GM19438 (cell line): ENCODE measurements around the gene ARHGAP21.
"Not testable (repeated sequence)": the region's sequence is repeated elsewhere in the genome, so short reads cannot be mapped to it uniquely, and the experiment has no call there.

ENCODE experiments used
- ATAC-seq: cut with Tn5 transposase; IDR thresholded peaks from one replicate; pipeline ENCODE4 v1.9.1; 2021; ENCODE audit warnings: low read depth; ENCODE audit not compliant: unreplicated experiment

The ARHGAP21 gene

DNA sequence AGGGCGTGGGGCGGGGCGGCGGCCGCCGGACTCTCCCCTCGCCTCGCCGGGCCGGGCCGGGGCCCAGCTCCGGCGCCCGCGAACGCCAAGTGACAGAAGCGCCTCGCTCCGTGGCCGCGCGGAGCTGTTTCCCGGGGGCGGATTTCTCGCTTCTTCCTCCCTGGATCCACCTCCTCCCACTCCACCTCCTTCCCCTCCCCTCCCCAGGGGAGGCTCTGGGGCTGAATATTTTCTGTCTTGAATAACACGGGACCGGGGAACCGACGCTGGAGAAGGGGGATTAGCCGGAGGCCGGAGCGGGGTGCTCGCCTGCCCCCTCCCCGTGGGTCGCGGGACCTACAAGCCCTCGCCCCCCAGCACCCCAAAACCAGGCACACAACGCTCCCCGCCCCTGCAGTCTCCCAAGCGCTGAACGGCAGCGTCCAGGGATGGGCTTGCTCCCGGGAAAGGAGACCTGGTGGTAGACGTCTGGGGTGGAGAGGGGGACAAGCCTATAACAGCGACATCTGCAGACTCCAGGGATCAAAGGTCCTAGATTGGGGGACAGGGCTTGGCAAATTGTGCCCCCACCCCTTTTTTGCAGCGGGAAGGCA is at the start of gene ARHGAP21:
Gene ARHGAP21 (minus strand): TSS at position 100 of the 593 bp plus-strand sequence. CDS start 1,988 bp downstream, outside the sequence.
- ATAC-seq = peak; percentile 5

- no peak for ATAC-seq
Observed at GRCh38 chr10:24771943-24772694, 48.4 kb upstream of the ARHGAP21 start.

GRCh38 chr10:24764991-24765390 is 41.3 kb upstream of the ARHGAP21 start:
- not testable (repeated sequence) for ATAC-seq

- no peak for ATAC-seq
Observed at GRCh38 chr10:24762966-24763623, 39.4 kb upstream of the ARHGAP21 start.

DNA sequence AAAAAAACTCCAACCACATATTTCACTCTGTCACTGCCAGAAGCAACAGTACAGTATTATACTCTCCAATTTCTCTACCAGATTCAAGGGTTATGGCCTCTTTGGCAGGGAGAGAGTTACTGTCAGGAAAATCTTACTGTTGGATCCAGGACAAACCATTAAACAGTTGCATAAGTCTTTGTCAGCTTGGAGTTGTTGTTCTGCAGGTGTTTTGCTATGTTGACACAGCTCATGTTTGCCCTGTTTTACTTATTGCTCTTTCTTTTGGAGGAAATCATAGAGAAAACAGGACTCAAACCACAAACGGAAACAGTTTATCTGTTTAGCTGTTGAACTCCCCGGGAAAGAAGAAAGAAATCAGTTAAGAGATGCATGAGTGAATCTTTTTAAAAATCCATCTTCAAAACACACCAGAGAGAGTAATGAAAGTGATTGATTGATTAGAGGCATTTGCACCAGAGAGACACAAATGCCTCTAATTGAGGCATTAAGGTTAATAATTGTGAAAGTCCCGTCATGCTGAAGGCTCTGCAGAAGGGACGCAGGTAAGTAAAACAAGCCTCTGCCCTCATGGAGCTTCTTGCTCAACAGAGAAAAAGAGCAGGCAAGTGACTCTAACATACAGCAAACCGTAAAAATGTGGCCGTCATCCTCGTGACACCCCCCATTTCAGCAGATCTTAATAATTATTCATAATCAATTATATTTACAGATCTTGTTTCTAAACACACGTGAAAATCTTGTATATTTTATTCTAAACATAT is 38.7 kb upstream of the ARHGAP21 start:
- ATAC-seq = no peak

- no peak for ATAC-seq
Observed at GRCh38 chr10:24759672-24760071, 36.0 kb upstream of the ARHGAP21 start.

DNA sequence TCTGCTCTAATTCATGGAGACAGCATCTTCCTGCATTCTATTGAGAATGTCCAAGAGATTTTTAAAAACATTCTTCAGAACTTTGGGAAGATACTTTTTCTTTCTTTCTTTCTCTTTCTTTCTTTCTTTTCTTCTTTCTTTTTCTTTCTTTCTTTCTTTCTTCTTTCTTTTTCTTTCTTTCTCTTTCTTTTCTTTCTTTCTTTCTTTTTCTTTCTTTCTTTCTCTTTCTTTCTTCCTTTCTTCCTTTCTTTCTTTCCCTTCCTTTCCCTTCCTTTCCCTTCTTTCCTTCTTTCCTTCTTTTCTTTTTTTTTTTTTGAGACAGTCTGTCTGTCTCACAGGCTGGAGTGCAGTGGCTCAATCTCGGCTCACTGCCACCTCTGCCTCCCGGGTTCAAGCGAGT is 34.6 kb upstream of the ARHGAP21 start:
- not testable (repeated sequence) for ATAC-seq

DNA sequence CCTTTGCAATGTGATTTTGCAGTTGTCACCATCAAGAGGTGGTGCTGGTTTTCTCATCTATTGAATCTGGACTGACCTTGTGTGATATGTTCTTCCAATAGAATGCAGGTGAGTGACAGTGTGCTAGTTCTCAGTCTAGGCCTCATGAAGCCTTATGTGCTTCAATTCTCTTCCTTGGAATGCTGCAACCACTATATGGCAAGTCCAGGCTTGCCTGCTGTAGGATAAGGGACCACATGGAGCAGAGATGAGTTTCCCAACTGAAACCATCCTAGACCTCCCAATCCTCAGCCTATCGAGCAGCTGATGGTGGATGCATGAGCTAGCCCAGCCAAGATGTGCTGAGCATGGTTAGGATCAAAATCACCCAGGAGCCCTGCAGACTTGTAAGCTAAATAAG is 32.6 kb upstream of the ARHGAP21 start:
- ATAC-seq = no peak

DNA sequence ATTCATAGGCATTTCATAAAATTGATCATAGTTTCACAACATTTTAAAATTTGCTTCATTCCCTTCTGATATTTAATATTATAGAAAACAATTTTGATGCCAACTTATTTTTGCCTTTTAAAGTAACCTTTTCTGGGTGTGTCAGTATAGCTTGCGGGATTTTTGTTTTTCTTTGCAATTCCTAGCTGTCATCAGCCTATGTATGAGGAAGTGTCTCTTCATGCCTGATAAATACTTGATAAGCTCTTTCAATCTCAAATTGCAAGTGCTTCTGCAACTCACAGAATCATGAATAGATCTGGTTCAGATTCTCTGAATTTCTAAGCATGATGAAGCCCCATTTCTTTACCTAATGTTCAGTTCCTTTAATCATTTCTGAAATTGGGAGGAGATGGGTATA is 28.0 kb upstream of the ARHGAP21 start:
- no peak for ATAC-seq

DNA sequence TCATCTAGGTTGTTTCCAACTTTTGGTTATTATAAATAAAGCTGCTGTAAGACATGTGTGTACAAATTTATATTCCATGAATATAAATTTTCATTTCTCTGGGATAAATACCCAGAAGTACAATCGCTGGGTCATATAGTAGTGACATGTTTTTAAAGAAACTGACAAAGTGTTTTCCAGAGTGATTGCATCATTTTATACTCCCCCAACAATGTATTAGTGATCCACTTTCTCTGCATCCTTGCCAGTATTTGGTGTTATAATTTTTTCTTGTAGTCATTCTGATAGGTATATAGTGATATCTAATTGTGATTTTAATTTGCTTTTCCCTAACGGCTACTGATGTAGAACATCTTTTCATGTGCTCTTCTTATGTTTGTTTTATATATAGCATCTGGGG is 27.0 kb upstream of the ARHGAP21 start:
- ATAC-seq = no peak

DNA sequence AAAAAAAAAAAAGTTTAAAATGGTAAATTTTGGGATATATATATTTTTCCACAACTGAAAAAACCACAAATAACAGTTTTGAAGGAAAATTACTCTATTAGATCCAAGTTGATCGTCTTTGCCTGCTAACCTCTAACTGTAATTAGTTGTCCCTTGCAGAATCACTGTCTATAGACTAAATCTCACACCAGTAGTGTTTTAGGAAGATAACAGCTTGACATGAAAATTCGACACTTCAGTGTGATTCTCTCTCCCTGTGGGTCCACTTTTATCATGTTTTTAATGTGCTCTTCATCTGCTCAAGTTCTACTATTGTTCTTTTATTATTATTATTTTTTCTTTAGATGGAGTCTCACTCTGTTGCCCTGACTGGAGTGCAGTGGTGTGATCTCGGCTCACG is 24.5 kb upstream of the ARHGAP21 start:
- ATAC-seq = no peak

GRCh38 chr10:24744946-24745345 is 21.3 kb upstream of the ARHGAP21 start:
- ATAC-seq = no peak

GRCh38 chr10:24740714-24741113 is 17.0 kb upstream of the ARHGAP21 start:
- ATAC-seq = no peak

- no peak for ATAC-seq
Observed at GRCh38 chr10:24737001-24737400, 13.3 kb upstream of the ARHGAP21 start.

- ATAC-seq = no peak
Observed at GRCh38 chr10:24731942-24732341, 8.3 kb upstream of the ARHGAP21 start.

DNA sequence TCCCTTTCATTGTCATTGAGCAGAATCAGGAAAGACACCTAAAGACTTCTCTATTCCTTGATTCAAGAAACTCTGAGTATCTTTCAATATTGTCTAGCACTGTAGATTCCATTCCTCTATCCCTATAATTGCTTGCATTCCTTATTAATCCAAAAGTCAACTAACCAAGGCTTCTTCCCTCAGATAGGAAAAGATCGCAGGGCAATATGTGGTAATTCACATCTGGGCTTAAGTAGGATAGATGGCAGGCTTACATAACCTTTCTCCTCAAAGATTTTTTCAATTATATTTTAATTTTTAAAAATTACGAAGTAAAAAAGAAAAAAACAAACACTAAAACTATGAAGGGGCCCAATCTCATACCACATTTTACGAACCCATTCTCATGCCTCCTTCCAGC is 7.1 kb upstream of the ARHGAP21 start:
- ATAC-seq = no peak

GRCh38 chr10:24727786-24728185 is 4.1 kb upstream of the ARHGAP21 start:
- ATAC-seq = no peak

GRCh38 chr10:24726626-24727025 is 2.9 kb upstream of the ARHGAP21 start:
- ATAC-seq = no peak

DNA sequence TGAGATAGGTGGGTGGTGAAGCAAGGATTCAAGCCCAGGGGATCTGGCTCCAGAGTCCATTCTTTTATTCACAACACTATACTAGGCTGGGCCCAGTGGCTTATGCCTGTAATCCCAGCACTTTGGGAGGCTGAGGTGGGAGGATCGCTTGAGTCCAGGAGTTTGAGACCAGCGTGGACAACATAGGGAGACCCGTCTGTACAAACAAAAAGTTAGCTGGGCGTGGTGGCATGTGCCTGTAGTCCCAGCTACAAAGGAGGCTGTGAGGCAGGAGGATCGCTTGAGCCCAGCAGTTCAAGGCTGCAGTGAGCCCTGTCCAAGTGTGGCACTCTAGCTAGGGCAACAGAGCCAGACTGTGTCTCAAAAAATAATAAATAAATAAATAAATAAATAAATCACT is 2.3 kb upstream of the ARHGAP21 start:
- not testable (repeated sequence) for ATAC-seq

DNA sequence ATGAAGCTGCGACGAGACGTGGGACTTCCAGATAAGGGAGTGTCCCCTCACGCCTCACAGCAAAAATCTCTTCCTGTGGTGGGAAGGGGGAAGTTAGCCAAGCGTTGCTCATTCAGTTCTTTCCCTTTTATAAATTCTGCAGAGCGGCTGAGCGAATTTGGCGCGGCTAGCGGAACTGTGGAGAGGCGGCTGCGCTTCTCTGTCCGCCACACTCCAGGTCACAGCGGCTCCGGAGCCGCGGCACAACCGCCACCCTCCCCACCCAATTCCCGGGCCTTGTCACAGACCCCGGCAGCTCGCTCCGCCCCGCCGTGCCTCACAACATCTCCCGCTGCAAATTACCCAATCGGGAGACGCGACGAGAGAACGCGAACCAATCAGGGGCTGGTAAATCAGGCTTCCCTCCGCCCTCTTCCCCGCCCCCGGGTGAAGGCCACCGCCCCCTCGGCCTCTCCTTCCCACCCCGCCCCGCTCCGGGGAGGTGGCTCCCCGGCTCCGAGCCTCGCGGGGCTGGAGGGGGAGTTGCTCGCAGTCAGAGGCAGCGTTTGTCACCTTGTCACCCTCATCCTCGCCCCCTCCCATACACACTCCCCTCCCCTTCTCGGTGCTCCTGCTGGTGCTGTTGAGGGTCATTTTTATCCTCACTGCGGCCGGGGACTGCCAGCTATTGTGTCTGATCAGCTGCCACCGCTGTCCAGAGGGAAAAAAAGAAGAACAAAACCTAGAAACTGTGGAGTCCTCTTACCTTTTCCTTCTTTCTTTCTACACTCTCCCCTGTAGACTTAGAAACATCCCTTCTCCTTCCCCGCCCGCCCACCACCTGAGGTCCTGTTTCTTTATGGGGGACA is 918 bp upstream of the ARHGAP21 start:
- ATAC-seq = peak; percentile 79
